Loucy (cell line): ENCODE results near the gene ANXA5.

Experiments used
- H2AFZ ChIP-seq: fragments of 200-600 bp; sonication (generic); 2 replicates; pipeline ENCODE4 v1.6.0; 2016; ENCODE audit warnings: antibody characterized with exemption, mild to moderate bottlenecking, low read length, moderate library complexity
- H3F3A ChIP-seq: fragments of 200-600 bp; 2 replicates; pipeline ENCODE4 v1.6.0; 2016; ENCODE audit warnings: antibody characterized with exemption, low read depth, mild to moderate bottlenecking
- H3K27me3 ChIP-seq: fragments of 200-600 bp; sonication (generic); 2 replicates; pipeline ENCODE4 v1.6.1; 2014; ENCODE audit warnings: low read length, mild to moderate bottlenecking; ENCODE audit not compliant: insufficient read depth, poor library complexity, severe bottlenecking
- H3K36me3 ChIP-seq: fragments of 200-600 bp; sonication (generic); 2 replicates; pipeline ENCODE4 v1.6.1; 2016; ENCODE audit warnings: low read length; ENCODE audit not compliant: insufficient read depth
- H3K4me1 ChIP-seq: fragments of 200-600 bp; sonication (generic); 2 replicates; pipeline ENCODE4 v1.5.1; 2014; ENCODE audit warnings: low read length, mild to moderate bottlenecking; ENCODE audit not compliant: insufficient read depth, poor library complexity, severe bottlenecking
- H3K4me2 ChIP-seq: fragments of 200-600 bp; sonication (generic); 2 replicates; pipeline ENCODE4 v1.6.0; 2014; ENCODE audit warnings: antibody characterized with exemption, low read length, low read depth, mild to moderate bottlenecking; ENCODE audit not compliant: poor library complexity, severe bottlenecking
- H3K4me3 ChIP-seq: fragments of 200-600 bp; sonication (generic); 2 replicates; pipeline ENCODE4 v1.5.1; 2014; ENCODE audit warnings: low read length, mild to moderate bottlenecking, mixed read lengths; ENCODE audit not compliant: poor library complexity, severe bottlenecking
- H3K79me2 ChIP-seq: fragments of 200-600 bp; sonication (generic); 2 replicates; pipeline ENCODE4 v1.6.1; 2014; ENCODE audit warnings: low read length; ENCODE audit not compliant: insufficient read depth
- H3K9ac ChIP-seq: fragments of 200-600 bp; sonication (generic); 2 replicates; pipeline ENCODE4 v1.6.0; 2014; ENCODE audit warnings: mild to moderate bottlenecking, low read depth, low read length, moderate library complexity; ENCODE audit not compliant: poor library complexity, severe bottlenecking
- H3K9me2 ChIP-seq: fragments of 200-600 bp; sonication (generic); replicated peaks from 2 replicates; pipeline ENCODE4 v1.6.1; 2016; ENCODE audit warnings: low read depth, low read length, mixed read lengths
- H3K9me3 ChIP-seq: fragments of 200-600 bp; sonication (generic); 2 replicates; pipeline ENCODE4 v1.6.1; 2014; ENCODE audit warnings: mild to moderate bottlenecking, antibody characterized with exemption, low read length, low read depth; ENCODE audit not compliant: insufficient read depth
- H4K20me1 ChIP-seq: fragments of 200-600 bp; sonication (generic); 2 replicates; pipeline ENCODE4 v1.6.0; 2014; ENCODE audit warnings: antibody characterized with exemption, low read length, mild to moderate bottlenecking; ENCODE audit not compliant: insufficient read depth, poor library complexity, severe bottlenecking
- CTCF ChIP-seq: fragments of 200-600 bp; sonication (generic); conservative IDR thresholded peaks from 2 replicates; pipeline ENCODE4 v1.5.1; 2014; ENCODE audit warnings: mild to moderate bottlenecking, antibody characterized with exemption, low read length
- EZH2phosphoT487 ChIP-seq: fragments of 200-600 bp; IDR thresholded peaks from 2 replicates; pipeline ENCODE4 v1.6.1; 2018; ENCODE audit warnings: antibody characterized with exemption, mild to moderate bottlenecking, moderate library complexity, borderline replicate concordance

The ANXA5 gene

GRCh38 chr4:121680571-121680970 is 16.2 kb downstream of the ANXA5 start:
- H3K9ac ChIP-seq = no peak overlapping the region
- no peaks in the 10 kb centered on the region for H3K4me1 ChIP-seq
- no peaks in the 10 kb centered on the region for H3K9me2 ChIP-seq
- no peaks in the 10 kb centered on the region for H3K79me2 ChIP-seq
- no peak overlapping the region for H3K4me3 ChIP-seq
- H3K27me3 ChIP-seq = no peaks in the 10 kb centered on the region
- no peak overlapping the region for H2AFZ ChIP-seq
- no peak for TF ChIP-seq EZH2phosphoT487
- H3K36me3 ChIP-seq = no peaks in the 10 kb centered on the region
- no peaks in the 10 kb centered on the region for H3K9me3 ChIP-seq
- no peaks in the 10 kb centered on the region for H4K20me1 ChIP-seq
- H3K4me2 ChIP-seq = no peak overlapping the region
- no peaks in the 10 kb centered on the region for H3F3A ChIP-seq

GRCh38 chr4:121679951-121680350 is 16.8 kb downstream of the ANXA5 start:
- no peak overlapping the region for H3K4me3 ChIP-seq
- H2AFZ ChIP-seq = no peak overlapping the region
- no peak for TF ChIP-seq CTCF
- no peak for TF ChIP-seq EZH2phosphoT487
- no peaks in the 10 kb centered on the region for H3K4me1 ChIP-seq
- H3K4me2 ChIP-seq = no peak overlapping the region
- H3K36me3 ChIP-seq = no peaks in the 10 kb centered on the region
- no peak overlapping the region for H3K9ac ChIP-seq
- H3K27me3 ChIP-seq = no peaks in the 10 kb centered on the region
- no peaks in the 10 kb centered on the region for H3K9me2 ChIP-seq
- H3K79me2 ChIP-seq = no peaks in the 10 kb centered on the region
- no peaks in the 10 kb centered on the region for H3K9me3 ChIP-seq
- no peaks in the 10 kb centered on the region for H4K20me1 ChIP-seq
- no peaks in the 10 kb centered on the region for H3F3A ChIP-seq

GRCh38 chr4:121679267-121679666 is 17.5 kb downstream of the ANXA5 start:
- Histone ChIP-seq H3K4me2 (no peak overlapping the region), H3K36me3 (no peaks in the 10 kb centered on the region), H3K9me3 (no peaks in the 10 kb centered on the region), H2AFZ (no peak overlapping the region), H3K79me2 (no peaks in the 10 kb centered on the region), H3K9me2 (no peaks in the 10 kb centered on the region), H3F3A (no peaks in the 10 kb centered on the region), H3K4me3 (no peak overlapping the region), H3K9ac (no peak overlapping the region), H3K27me3 (no peaks in the 10 kb centered on the region), H3K4me1 (no peaks in the 10 kb centered on the region), H4K20me1 (no peaks in the 10 kb centered on the region)
- TF ChIP-seq EZH2phosphoT487 = no peak
- no peak for TF ChIP-seq CTCF

GRCh38 chr4:121677524-121677923 is 19.3 kb downstream of the ANXA5 start:
- no peak overlapping the region for H3K9ac ChIP-seq
- no peaks in the 10 kb centered on the region for H3K9me2 ChIP-seq
- H3K4me2 ChIP-seq = no peak overlapping the region
- H2AFZ ChIP-seq = no peak overlapping the region
- no peaks in the 10 kb centered on the region for H3K79me2 ChIP-seq
- no peaks in the 10 kb centered on the region for H3K9me3 ChIP-seq
- no peak overlapping the region for H3K4me3 ChIP-seq
- H3K4me1 ChIP-seq = no peaks in the 10 kb centered on the region
- no peaks in the 10 kb centered on the region for H3K27me3 ChIP-seq
- H3K36me3 ChIP-seq = no peaks in the 10 kb centered on the region
- no peaks in the 10 kb centered on the region for H4K20me1 ChIP-seq
- H3F3A ChIP-seq = no peaks in the 10 kb centered on the region
- TF ChIP-seq CTCF (no peak), EZH2phosphoT487 (no peak)
